H1 (cell line): ENCODE results near the gene EPB41L4A. TPM values are rescaled to one million over a fixed set of nuclear protein-coding genes. Genes with fewer than 3 reads are reported as not detected.

Experiments used
- RBBP5 ChIP-seq: IDR thresholded peaks from 2 replicates; pipeline ENCODE4 v1.7.1; 2012; ENCODE audit warnings: low read depth, mild to moderate bottlenecking, inconsistent platforms, low read length, moderate library complexity, borderline replicate concordance
- polyA plus RNA-seq, 7 experiments: library from polyadenylated mRNA; depleted of rRNA in 3 of 7; stranded (reverse) in 5 of 7; unstranded in 2 of 7; fragments of >200 nt in 5 of 7; fragments of 200-250 nt in 2 of 7; gene quantifications; 1 replicate in 5 of 7; 2 replicates in 1 of 7; 4 replicates in 1 of 7; pipeline versions ENCODE4 v1.2.1 to v1.2.3, GENCODE V29; 2011 to 2013; ENCODE audit warnings: missing spikeins in 2 of 7, mixed read lengths in 2 of 7
- total RNA-seq: library from RNA; stranded (reverse); fragmentation: NEBNext Ultra II Directional; extraction: Animal tissue kit (Norgen Biotek cat#: 25700); gene quantifications from 2 replicates; pipeline ENCODE4 v1.2.1, GENCODE V29; 2021
- TF ChIP-seq, protein P1 (sequence below): IDR thresholded peaks from 2 replicates; pipeline ENCODE4 v1.6.1; 2011; ENCODE audit warnings: low read depth, mild to moderate bottlenecking, low read length; ENCODE audit not compliant: insufficient read depth

The EPB41L4A gene
- total and polyA plus RNA-seq, 2 of the 8 experiments (the other 6 are each of a cell fraction or from before 2014, with no cell fraction given) = 1.6 to 4.6 TPM

GRCh38 chr5:112121258-112121657 is 297.8 kb downstream of the EPB41L4A start (continued):
- TF ChIP-seq, protein P1, sequence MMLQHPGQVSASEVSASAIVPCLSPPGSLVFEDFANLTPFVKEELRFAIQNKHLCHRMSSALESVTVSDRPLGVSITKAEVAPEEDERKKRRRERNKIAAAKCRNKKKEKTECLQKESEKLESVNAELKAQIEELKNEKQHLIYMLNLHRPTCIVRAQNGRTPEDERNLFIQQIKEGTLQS = no peak
- no peak for TF ChIP-seq RBBP5
